ENCODE results near the gene MCL1. TPM values are rescaled to one million over a fixed set of nuclear protein-coding genes. Genes with fewer than 3 reads are reported as not detected.
A peak's percentile ranks its signal among the peaks of the same experiment; 100 is the strongest.

MCL1 gene
- total and polyA plus RNA-seq, 2 of the 13 experiments (the other 11 are each of a cell fraction or from before 2014, with no cell fraction given), result 69.5 to 125 TPM

GRCh38 chr1:150579945-150580642 is 684 bp upstream of the MCL1 start (continued):
- TF ChIP-seq NFAT5 (CRISPR knock-in tag; IDR thresholded peaks at IDR 0.05) (no peak), ZNF709 (CRISPR knock-in tag; IDR thresholded peaks at IDR 0.05) (0 out of 2 replicates have a peak, but pooled peaks have one; percentile 44), RCOR2 (CRISPR knock-in tag; IDR thresholded peaks at IDR 0.05) (no peak), ZBTB38 (CRISPR knock-in tag; IDR thresholded peaks at IDR 0.05) (0 out of 2 replicates have a peak, but pooled peaks have one; percentile 13), FOXC1 (CRISPR knock-in tag; IDR thresholded peaks at IDR 0.05; ENCODE audit: borderline replicate concordance) (0 out of 2 replicates have a peak, but pooled peaks have one; percentile 8), ZNF615 (CRISPR knock-in tag; IDR thresholded peaks at IDR 0.05; ENCODE audit: borderline replicate concordance) (no peak), HDAC6 (IDR thresholded peaks at IDR 0.05; ENCODE audit: low read depth, low read length) (no peak), RFX5 (IDR thresholded peaks at IDR 0.05; ENCODE audit: low read depth, low read length) (no peak), ZMYM2 (CRISPR knock-in tag; IDR thresholded peaks at IDR 0.05) (0 out of 2 replicates have a peak, but pooled peaks have one; percentile 8), ZNF766 (CRISPR knock-in tag; IDR thresholded peaks at IDR 0.05; ENCODE audit: borderline replicate concordance) (no peak), SP5 (CRISPR knock-in tag; IDR thresholded peaks at IDR 0.05; ENCODE audit: borderline replicate concordance, low read depth) (no peak), MZF1 (CRISPR knock-in tag; IDR thresholded peaks at IDR 0.05; ENCODE audit: borderline replicate concordance) (no peak), ZNF550 (CRISPR knock-in tag; IDR thresholded peaks at IDR 0.05; ENCODE audit: borderline replicate concordance) (no peak), HES4 (CRISPR knock-in tag; IDR thresholded peaks at IDR 0.05; ENCODE audit: borderline replicate concordance) (no peak), ZNF607 (CRISPR knock-in tag; IDR thresholded peaks at IDR 0.05; ENCODE audit: borderline replicate concordance) (no peak), U2AF1 (optimal IDR thresholded peaks at IDR 0.05; ENCODE audit: low read depth, low read length) (no peak), MED1 (CRISPR knock-in tag; IDR thresholded peaks at IDR 0.05) (no peak), ZNF552 (CRISPR knock-in tag; IDR thresholded peaks at IDR 0.05; ENCODE audit: borderline replicate concordance) (no peak), ZNF24 (IDR thresholded peaks at IDR 0.05) (no peak), ATAD3A (CRISPR knock-in tag; IDR thresholded peaks at IDR 0.05) (no peak), FUBP1 (CRISPR knock-in tag; IDR thresholded peaks at IDR 0.05; ENCODE audit: borderline replicate concordance) (0 out of 2 replicates have a peak, but pooled peaks have one; percentile 31)
- TF ChIP-seq, protein P1, sequence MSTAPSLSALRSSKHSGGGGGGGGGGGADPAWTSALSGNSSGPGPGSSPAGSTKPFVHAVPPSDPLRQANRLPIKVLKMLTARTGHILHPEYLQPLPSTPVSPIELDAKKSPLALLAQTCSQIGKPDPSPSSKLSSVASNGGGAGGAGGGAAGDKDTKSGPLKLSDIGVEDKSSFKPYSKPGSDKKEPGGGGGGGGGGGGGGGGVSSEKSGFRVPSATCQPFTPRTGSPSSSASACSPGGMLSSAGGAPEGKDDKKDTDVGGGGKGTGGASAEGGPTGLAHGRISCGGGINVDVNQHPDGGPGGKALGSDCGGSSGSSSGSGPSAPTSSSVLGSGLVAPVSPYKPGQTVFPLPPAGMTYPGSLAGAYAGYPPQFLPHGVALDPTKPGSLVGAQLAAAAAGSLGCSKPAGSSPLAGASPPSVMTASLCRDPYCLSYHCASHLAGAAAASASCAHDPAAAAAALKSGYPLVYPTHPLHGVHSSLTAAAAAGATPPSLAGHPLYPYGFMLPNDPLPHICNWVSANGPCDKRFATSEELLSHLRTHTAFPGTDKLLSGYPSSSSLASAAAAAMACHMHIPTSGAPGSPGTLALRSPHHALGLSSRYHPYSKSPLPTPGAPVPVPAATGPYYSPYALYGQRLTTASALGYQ (CRISPR knock-in tag; IDR thresholded peaks at IDR 0.05), result no peak
